Panc1 (cell line): Measurements from ENCODE around the gene FAR1.

Source experiments
- CTCF ChIP-seq: fragments of 450-650 bp; IDR thresholded peaks from 2 replicates; pipeline ENCODE4 v1.5.1; 2017; ENCODE audit warnings: mild to moderate bottlenecking
- POLR2AphosphoS5 ChIP-seq: IDR thresholded peaks from 2 replicates; pipeline ENCODE4 v1.6.1; 2012; ENCODE audit warnings: mild to moderate bottlenecking, low read depth, low read length, moderate library complexity
- REST ChIP-seq, 2 experiments: IDR thresholded peaks; 2 replicates each; pipeline ENCODE4 v1.6.1; 2011 to 2012; ENCODE audit warnings: low read depth in 2 of 2, control low read depth in 1 of 2, low read length in 1 of 2, mild to moderate bottlenecking in 1 of 2, moderate library complexity in 1 of 2; ENCODE audit not compliant: insufficient read depth in 1 of 2
- SIN3A ChIP-seq: IDR thresholded peaks from 2 replicates; pipeline ENCODE4 v1.6.1; 2012; ENCODE audit warnings: low read depth, mild to moderate bottlenecking, low read length, moderate library complexity, borderline replicate concordance; ENCODE audit not compliant: insufficient read depth
- TCF7L2 ChIP-seq: IDR thresholded peaks from 2 replicates; pipeline ENCODE4 v1.6.1; 2011; ENCODE audit warnings: mild to moderate bottlenecking, low read depth, low read length, inconsistent platforms

- TF ChIP-seq CTCF: no peak
- TF ChIP-seq POLR2AphosphoS5: no peak
- no peak for TF ChIP-seq REST (IDR thresholded peaks at IDR 0.05; ENCODE audit: insufficient read depth in 1 of 2, low read depth in 2 of 2, low read length in 1 of 2)
- TF ChIP-seq SIN3A: no peak
- no peak for TF ChIP-seq TCF7L2
Measured at GRCh38 chr11:13649619-13650018, 18.8 kb upstream of the FAR1 start.
